Type B pancreatic cell (in vitro differentiated cells): Measurements from ENCODE around the gene TBC1D22A. TPM values are rescaled to one million over a fixed set of nuclear protein-coding genes. Genes with fewer than 3 reads are reported as not detected.
"Not testable (repeated sequence)": the region's sequence is repeated elsewhere in the genome, so short reads cannot be mapped to it uniquely, and the experiment has no call there.

Source experiments
- DNase-seq: peaks from one replicate; pipeline ENCODE4 v3.0.0; 2021; ENCODE audit warnings: mixed read lengths; ENCODE audit not compliant: unreplicated experiment; ENCODE audit errors: extremely low spot score
- H3K27ac Mint-ChIP-seq: 2 replicates; pipeline ENCODE4 v1.8.0; 2021; ENCODE audit warnings: mild to moderate bottlenecking, mixed read lengths
- H3K27me3 Mint-ChIP-seq: 2 replicates; pipeline ENCODE4 v1.8.0; 2021; ENCODE audit warnings: mixed read lengths
- H3K36me3 Mint-ChIP-seq: 2 replicates; pipeline ENCODE4 v1.8.0; 2021; ENCODE audit warnings: mixed read lengths
- H3K4me1 Mint-ChIP-seq: one replicate; pipeline ENCODE4 v1.8.0; 2021; ENCODE audit warnings: mixed read lengths; ENCODE audit not compliant: unreplicated experiment
- H3K4me3 Mint-ChIP-seq: 2 replicates; pipeline ENCODE4 v1.8.0; 2021; ENCODE audit warnings: mild to moderate bottlenecking, mixed read lengths
- H3K9me3 Mint-ChIP-seq: 2 replicates; pipeline ENCODE4 v1.8.0; 2021; ENCODE audit warnings: mixed read lengths
- total RNA-seq: library from RNA; stranded (reverse); gene quantifications from 2 replicates; pipeline ENCODE4 v1.2.1, GENCODE V29; 2021; ENCODE audit warnings: low replicate concordance
- TF ChIP-seq, protein P1 (sequence below): fragments of 200-600 bp; sonication (generic); conservative IDR thresholded peaks from 2 replicates; pipeline ENCODE4 v1.5.0; 2021; ENCODE audit warnings: antibody characterized with exemption, mild to moderate bottlenecking

Gene TBC1D22A
- total RNA-seq, 1 donor from 2014 or later, result 16.2 TPM

DNA sequence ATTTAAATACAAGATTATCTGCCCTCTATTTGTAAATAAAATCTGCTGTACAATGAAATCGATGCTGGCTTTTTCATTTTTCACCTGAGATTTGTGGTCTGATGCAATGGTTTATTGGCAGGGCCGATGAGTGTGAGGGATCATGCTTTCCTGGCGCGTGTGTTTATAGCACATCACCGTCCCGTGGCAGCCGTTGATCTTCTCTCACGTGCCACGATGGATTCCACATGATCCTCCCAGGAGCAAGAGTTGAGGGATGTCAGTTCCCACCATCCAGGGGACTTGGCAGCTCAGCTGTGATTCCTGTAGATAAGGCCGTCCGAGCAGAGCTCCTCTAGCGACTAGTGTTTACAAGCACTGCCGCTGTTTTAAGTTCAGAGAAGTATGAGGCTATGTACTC lies 213.7 kb downstream of the TBC1D22A start:
- peaks cover 8% of the 10 kb centered on the region for H3K4me1 Mint-ChIP-seq
- no peak for DNase-seq
- no peak overlapping the region for H3K27ac Mint-ChIP-seq
- peaks cover 18% of the 10 kb centered on the region for H3K36me3 Mint-ChIP-seq
- no peaks in the 10 kb centered on the region for H3K9me3 Mint-ChIP-seq
- no peak overlapping the region for H3K4me3 Mint-ChIP-seq
- H3K27me3 Mint-ChIP-seq, result no peaks in the 10 kb centered on the region
- TF ChIP-seq, protein P1, sequence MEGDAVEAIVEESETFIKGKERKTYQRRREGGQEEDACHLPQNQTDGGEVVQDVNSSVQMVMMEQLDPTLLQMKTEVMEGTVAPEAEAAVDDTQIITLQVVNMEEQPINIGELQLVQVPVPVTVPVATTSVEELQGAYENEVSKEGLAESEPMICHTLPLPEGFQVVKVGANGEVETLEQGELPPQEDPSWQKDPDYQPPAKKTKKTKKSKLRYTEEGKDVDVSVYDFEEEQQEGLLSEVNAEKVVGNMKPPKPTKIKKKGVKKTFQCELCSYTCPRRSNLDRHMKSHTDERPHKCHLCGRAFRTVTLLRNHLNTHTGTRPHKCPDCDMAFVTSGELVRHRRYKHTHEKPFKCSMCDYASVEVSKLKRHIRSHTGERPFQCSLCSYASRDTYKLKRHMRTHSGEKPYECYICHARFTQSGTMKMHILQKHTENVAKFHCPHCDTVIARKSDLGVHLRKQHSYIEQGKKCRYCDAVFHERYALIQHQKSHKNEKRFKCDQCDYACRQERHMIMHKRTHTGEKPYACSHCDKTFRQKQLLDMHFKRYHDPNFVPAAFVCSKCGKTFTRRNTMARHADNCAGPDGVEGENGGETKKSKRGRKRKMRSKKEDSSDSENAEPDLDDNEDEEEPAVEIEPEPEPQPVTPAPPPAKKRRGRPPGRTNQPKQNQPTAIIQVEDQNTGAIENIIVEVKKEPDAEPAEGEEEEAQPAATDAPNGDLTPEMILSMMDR, result no peak

DNA sequence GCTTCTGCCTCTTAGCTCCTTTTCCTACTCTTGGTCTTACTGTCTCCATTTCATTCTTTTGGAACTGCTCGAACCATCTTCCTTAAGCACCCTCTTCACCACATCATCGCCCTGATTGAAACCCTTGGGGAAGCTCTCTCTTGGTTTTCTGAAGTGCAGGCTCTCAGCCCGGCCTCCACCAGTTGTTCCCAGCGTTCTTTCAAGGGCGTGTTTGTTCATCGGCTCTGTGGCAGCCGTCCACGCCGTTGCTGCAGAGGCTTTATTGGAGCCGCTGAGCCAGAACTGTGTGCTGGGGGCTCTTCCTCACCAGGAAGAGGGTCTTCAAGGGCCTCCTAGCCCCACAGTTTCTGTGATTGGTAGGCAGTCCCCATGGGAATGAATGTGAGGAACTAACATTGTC lies 214.1 kb downstream of the TBC1D22A start:
- no peak overlapping the region for H3K27ac Mint-ChIP-seq
- DNase-seq, result no peak
- H3K4me3 Mint-ChIP-seq, result no peak overlapping the region
- no peaks in the 10 kb centered on the region for H3K27me3 Mint-ChIP-seq
- peaks cover 4% of the 10 kb centered on the region for H3K4me1 Mint-ChIP-seq
- H3K9me3 Mint-ChIP-seq, result no peaks in the 10 kb centered on the region
- peaks cover 18% of the 10 kb centered on the region for H3K36me3 Mint-ChIP-seq
- TF ChIP-seq, protein P1, result no peak

DNA sequence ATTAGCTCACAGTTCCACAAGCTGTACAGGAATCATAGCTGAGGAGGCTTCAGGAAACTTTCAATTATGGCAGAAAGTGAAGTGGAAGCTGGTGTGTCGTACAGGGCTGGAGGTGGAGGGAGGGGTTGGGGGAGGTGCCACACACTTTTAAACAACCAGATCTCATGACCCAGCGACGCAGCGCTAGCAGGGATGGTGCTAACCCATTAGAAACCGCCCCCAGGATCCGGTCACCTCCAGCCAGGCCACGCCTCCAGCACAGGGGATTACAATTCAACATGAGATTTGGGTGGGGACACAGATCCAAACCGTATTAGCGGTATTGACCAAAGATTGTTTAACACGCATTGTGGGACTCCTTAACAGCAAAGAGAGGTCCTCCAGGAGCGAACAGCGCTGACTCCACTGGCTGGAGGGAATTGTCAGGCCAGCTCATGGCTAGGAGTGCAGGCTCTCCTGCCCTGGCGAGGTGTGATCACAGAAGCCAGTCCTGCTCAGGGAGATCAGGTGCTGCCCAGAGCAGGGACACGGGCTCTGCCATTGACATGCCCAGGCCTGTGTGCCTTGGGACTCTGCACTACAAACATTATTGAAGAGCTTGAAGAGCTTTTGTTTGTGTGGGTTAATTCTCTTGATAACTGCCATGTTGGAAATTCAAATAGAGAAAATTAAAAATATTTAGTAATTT lies 215.3 kb downstream of the TBC1D22A start:
- no peaks in the 10 kb centered on the region for H3K9me3 Mint-ChIP-seq

DNA sequence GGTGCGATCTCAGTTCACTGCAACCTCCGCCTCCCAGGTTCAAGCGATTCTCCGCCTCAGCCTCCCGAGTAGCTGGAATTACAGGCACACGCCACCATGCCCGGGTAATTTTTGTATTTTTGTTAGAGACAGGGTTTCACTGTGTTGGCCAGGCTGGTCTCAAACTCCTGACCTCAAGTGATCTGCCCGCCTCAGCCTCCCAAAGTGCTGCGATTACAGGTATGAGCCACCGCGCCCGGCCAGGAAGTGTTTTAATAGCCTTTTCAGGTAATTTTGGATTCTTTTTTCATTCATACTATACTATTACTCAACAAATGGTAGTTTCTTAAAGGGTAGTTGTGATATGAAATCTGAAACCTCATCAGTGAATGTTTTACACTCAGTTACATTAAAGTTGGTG lies 216.2 kb downstream of the TBC1D22A start:
- H3K27ac Mint-ChIP-seq, H3K4me3 Mint-ChIP-seq, H3K4me1 Mint-ChIP-seq, DNase-seq, H3K27me3 Mint-ChIP-seq, H3K9me3 Mint-ChIP-seq: not testable (repeated sequence)
- peaks cover 18% of the 10 kb centered on the region for H3K36me3 Mint-ChIP-seq

More for the DNA sequence above, 215.3 kb downstream of the TBC1D22A start:
- no peak overlapping the region for H3K4me3 Mint-ChIP-seq
- H3K4me1 Mint-ChIP-seq, result no peaks in the 10 kb centered on the region
- H3K36me3 Mint-ChIP-seq, result peaks cover 18% of the 10 kb centered on the region
- H3K27me3 Mint-ChIP-seq, result no peaks in the 10 kb centered on the region
- TF ChIP-seq, protein P1, result no peak
- no peak for DNase-seq
- H3K27ac Mint-ChIP-seq, result no peak overlapping the region

DNA sequence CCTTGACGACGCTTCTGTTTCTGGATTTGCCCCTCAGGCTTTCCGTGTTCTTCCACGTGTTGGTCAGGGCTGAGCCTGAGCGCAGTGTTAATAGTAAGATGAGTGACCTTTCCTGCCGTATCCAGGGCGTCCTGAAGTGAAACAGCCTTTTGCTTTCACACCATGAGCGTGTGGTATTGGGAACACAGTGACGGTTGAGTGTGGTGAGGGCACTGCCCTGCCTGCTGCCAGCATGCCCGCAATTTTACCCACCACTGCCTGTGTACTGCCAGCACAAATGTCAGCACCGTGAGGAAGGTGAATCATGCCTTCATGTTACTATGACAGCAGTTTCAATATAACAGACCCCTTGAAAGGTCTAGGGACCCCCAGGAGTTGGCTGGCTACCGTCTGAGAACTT lies 217.1 kb downstream of the TBC1D22A start:
- H3K9me3 Mint-ChIP-seq, result no peaks in the 10 kb centered on the region
- peaks cover 18% of the 10 kb centered on the region for H3K36me3 Mint-ChIP-seq
- TF ChIP-seq, protein P1, result no peak
- DNase-seq, result no peak
- H3K27me3 Mint-ChIP-seq, result no peaks in the 10 kb centered on the region
- no peak overlapping the region for H3K4me3 Mint-ChIP-seq
- H3K4me1 Mint-ChIP-seq, result no peaks in the 10 kb centered on the region
- no peak overlapping the region for H3K27ac Mint-ChIP-seq

DNA sequence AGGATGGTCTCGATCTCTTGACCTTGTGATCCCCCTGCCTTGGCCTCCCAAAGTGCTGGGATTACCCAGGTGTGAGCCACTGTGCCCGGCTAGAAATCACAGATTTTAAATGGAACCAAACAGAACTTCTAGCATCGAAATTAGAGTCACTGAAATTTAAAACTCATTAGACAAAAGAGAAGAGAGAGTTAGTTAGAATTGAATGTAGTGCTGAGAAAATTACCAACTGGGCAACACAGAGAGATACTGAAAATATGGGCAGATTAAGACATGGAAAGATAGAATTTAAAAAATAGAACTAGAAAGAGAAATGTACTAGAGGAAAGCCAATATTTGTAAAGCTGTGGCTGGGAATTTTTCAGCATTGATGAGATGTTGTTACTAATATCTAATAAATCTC lies 217.9 kb downstream of the TBC1D22A start:
- Mint-ChIP-seq H3K27me3 (no peaks in the 10 kb centered on the region), H3K27ac (no peak overlapping the region), H3K4me1 (no peaks in the 10 kb centered on the region), H3K4me3 (no peak overlapping the region), H3K36me3 (peaks cover 15% of the 10 kb centered on the region), H3K9me3 (no peaks in the 10 kb centered on the region)
- TF ChIP-seq, protein P1, result no peak
- DNase-seq, result no peak
